GM12878 (cell line): ENCODE data around the gene TATDN3. TPM values are rescaled to one million over a fixed set of nuclear protein-coding genes. Genes with fewer than 3 reads are reported as not detected.

Experiments used
- ATAC-seq: fragments of 200-7000 bp; cut with Tn5 transposase; 3 replicates; pipeline ENCODE4 v1.9.1; 2020; ENCODE audit warnings: mild to moderate bottlenecking, moderate library complexity
- BruUV-seq: library from RNA; stranded (reverse); fragments of 400-500 nt; replicated peaks from 2 replicates; lab custom pipeline; 2021; lab: Mats Ljungman, UMichigan
- CTCF ChIA-PET: fragments of 300-600 bp; sonication (Branson Sonifier 250); formaldehyde crosslinking; extraction: SDS; loops from one replicate; lab custom pipeline; 2021; ENCODE audit warnings: inconsistent platforms; lab: Yijun Ruan, JAX
- POLR2A ChIA-PET: fragments of 350-600 bp; formaldehyde crosslinking; extraction: SDS; loops from one replicate; lab custom pipeline; 2021; ENCODE audit warnings: inconsistent platforms; lab: Charles Lee
- RAD21 ChIA-PET: fragments of 300-600 bp; sonication (Branson Sonifier 250); formaldehyde crosslinking; loops from one replicate; lab custom pipeline; 2023; ENCODE audit warnings: antibody characterized with exemption; ENCODE audit not compliant: unreplicated experiment; lab: Charles Lee
- SMC1A ChIA-PET: fragments of 300-600 bp; sonication (Branson Sonifier 250); formaldehyde crosslinking; loops from one replicate; lab custom pipeline; 2023; ENCODE audit not compliant: unreplicated experiment, uncharacterized antibody; lab: Charles Lee
- DNase-seq: peaks from one replicate; pipeline ENCODE4 v3.0.0-alpha.2; 2011; ENCODE audit warnings: low read depth, low spot score
- FAIRE-seq: peaks from 3 replicates; lab custom pipeline; 2011; peaks lifted over from hg19 to GRCh38; lab: Jason Lieb, UNC
- H2AFZ ChIP-seq: 2 replicates; pipeline ENCODE4 v1.6.0; 2011; ENCODE audit warnings: low read depth, low read length, control low read depth; ENCODE audit not compliant: control insufficient read depth
- H3K27ac ChIP-seq: 2 replicates; pipeline ENCODE4 v1.5.1; 2011; ENCODE audit warnings: control low read depth; ENCODE audit not compliant: control insufficient read depth, insufficient read depth
- H3K27me3 ChIP-seq, 2 experiments: replicated peaks in 1 of 2; 2 replicates each; pipeline versions ENCODE4 v1.6.0 to v1.6.1; 2011; ENCODE audit warnings: low read length in 1 of 2; ENCODE audit not compliant: control insufficient read depth in 2 of 2, insufficient read depth in 2 of 2
- H3K36me3 ChIP-seq, 2 experiments: 2 replicates each; pipeline ENCODE4 v1.5.1; 2011; ENCODE audit warnings: low read length in 1 of 2; ENCODE audit not compliant: control insufficient read depth in 2 of 2, insufficient read depth in 2 of 2
- H3K4me1 ChIP-seq: 2 replicates; pipeline ENCODE4 v1.6.1; 2011; ENCODE audit warnings: mild to moderate bottlenecking, low read length, moderate library complexity, mixed read lengths; ENCODE audit not compliant: control insufficient read depth, insufficient read depth
- H3K4me2 ChIP-seq: 2 replicates; pipeline ENCODE4 v1.6.0; 2011; ENCODE audit warnings: control low read depth; ENCODE audit not compliant: control insufficient read depth, insufficient read depth
- H3K4me3 ChIP-seq: fragments of 200-600 bp; sonication (generic); 2 replicates; pipeline ENCODE4 v1.5.1; 2016
- H3K79me2 ChIP-seq: 2 replicates; pipeline ENCODE4 v1.6.0; 2011; ENCODE audit warnings: low read length; ENCODE audit not compliant: control insufficient read depth, insufficient read depth
- H3K9ac ChIP-seq: 2 replicates; pipeline ENCODE4 v1.8.0; 2011; ENCODE audit warnings: low read length, control low read depth, mixed read lengths; ENCODE audit not compliant: control insufficient read depth, insufficient read depth
- H3K9me3 ChIP-seq: replicated peaks from 3 replicates; pipeline ENCODE4 v1.5.1; 2011; ENCODE audit warnings: mild to moderate bottlenecking, low read length; ENCODE audit not compliant: control insufficient read depth, insufficient read depth
- H4K20me1 ChIP-seq: 2 replicates; pipeline ENCODE4 v1.6.0; 2011; ENCODE audit not compliant: control insufficient read depth, insufficient read depth
- DPF2 ChIP-seq: fragments of 450-650 bp; IDR thresholded peaks from 2 replicates; pipeline ENCODE4 v1.6.1; 2017; ENCODE audit warnings: mild to moderate bottlenecking
- ESRRA ChIP-seq: IDR thresholded peaks from 2 replicates; pipeline ENCODE4 v1.6.1; 2012; ENCODE audit warnings: mild to moderate bottlenecking, low read length, improper control_type of control experiment
- KLF5 ChIP-seq: fragments of 450-650 bp; IDR thresholded peaks from 2 replicates; pipeline ENCODE4 v1.6.1; 2014; ENCODE audit warnings: mild to moderate bottlenecking; ENCODE audit not compliant: partially characterized antibody
- NR2C2 ChIP-seq: IDR thresholded peaks from 2 replicates; pipeline ENCODE4 v1.6.1; 2011; ENCODE audit warnings: borderline replicate concordance, low read depth; ENCODE audit not compliant: control insufficient read depth, insufficient read length
- ZZZ3 ChIP-seq: IDR thresholded peaks from 2 replicates; pipeline ENCODE4 v1.6.1; 2011; ENCODE audit warnings: low read depth; ENCODE audit not compliant: control insufficient read depth, insufficient read length
- WGBS: methylation state at CpG from one replicate; pipeline ENCODE4 v1.1.6; 2016; ENCODE audit warnings: low lambda C conversion rate; ENCODE audit not compliant: insufficient replicate concordance, insufficient coverage; ENCODE audit errors: missing lambda C conversion rate; 5-methylcytosine and 5-hydroxymethylcytosine counted together
- in situ Hi-C: fragments of 300-500 bp; cut with MboI; formaldehyde crosslinking; loops from 9 replicates; pipeline ENCODE4 v1.14.3; 2018; ENCODE audit warnings: mixed read lengths
- intact Hi-C: fragments of 100-400 bp; cut with micrococcal nuclease; formaldehyde crosslinking; loops from one replicate; pipeline ENCODE4 v1.14.2; 2022; ENCODE audit not compliant: unreplicated experiment
- polyA plus RNA-seq, 11 experiments: library from polyadenylated mRNA; depleted of rRNA in 4 of 11; unstranded in 6 of 11; stranded (reverse) in 5 of 11; fragments of >200 nt; fragmentation: Nextera tagmentation in 4 of 11; fragmentation: Illumina TruSeq in 1 of 11; extraction: Ambion mirVana in 4 of 11; extraction: Trizol in 1 of 11; gene quantifications; 1 replicate in 1 of 11; 2 replicates in 10 of 11; pipeline versions ENCODE4 v1.2.1 to v1.2.3, GENCODE V29; 2011 to 2016; ENCODE audit warnings: inconsistent platforms in 2 of 11, missing spikeins in 2 of 11, low read depth in 1 of 11
- total RNA-seq, 4 experiments: library from RNA; depleted of rRNA in 3 of 4; stranded (reverse); fragments of >200 nt in 3 of 4; fragmentation: Illumina TruSeq in 1 of 4; extraction: Trizol in 1 of 4; gene quantifications; 2 replicates each; pipeline versions ENCODE4 v1.2.1 to v1.2.3, GENCODE V29; 2013 to 2021
- TF ChIP-seq, protein P1 (sequence below): fragments of 450-650 bp; IDR thresholded peaks from 2 replicates; pipeline ENCODE4 v1.6.1; 2017; ENCODE audit warnings: mild to moderate bottlenecking, moderate library complexity
- TF ChIP-seq, protein P2 (sequence below): fragments of 450-650 bp; IDR thresholded peaks from 2 replicates; pipeline ENCODE4 v1.6.1; 2017; ENCODE audit warnings: mild to moderate bottlenecking, low read depth, inconsistent platforms; ENCODE audit not compliant: poor library complexity, severe bottlenecking

Gene TATDN3
- total and polyA plus RNA-seq, 10 of the 15 experiments (the other 5 are each of a cell fraction or from before 2014, with no cell fraction given), result 15.5 to 40.0 (median 22.7) TPM

DNA sequence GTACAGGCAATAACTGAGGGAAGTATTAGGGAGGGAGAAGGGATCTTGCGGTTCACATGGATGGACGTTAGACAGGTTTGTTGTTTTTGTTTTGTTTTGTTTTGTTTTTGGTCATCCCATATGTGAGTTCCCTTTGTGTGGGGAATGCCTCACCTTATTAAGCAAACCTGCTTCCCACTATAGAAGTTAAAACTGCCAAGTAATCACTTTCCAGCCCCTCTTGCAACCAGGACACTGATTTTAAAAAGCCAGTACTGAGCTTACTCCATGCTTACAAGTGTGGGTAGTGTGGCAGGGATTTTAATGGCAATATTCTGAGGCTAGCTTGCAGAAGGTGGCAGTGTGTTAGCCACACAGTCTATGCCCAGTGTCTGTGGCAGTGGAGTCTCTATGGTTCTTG, 29.3 kb downstream of the TATDN3 start:
- H3K36me3 ChIP-seq, result no peaks in the 10 kb centered on the region
- H3K4me2 ChIP-seq, result peak overlapping the region; percentile 41; the same call in 1 of the 2 replicates
- no TSS peak for BruUV-seq
- FAIRE-seq, result peak; percentile 44
- no peak for TF ChIP-seq NR2C2
- TF ChIP-seq ZZZ3, result no peak
- no peak for TF ChIP-seq KLF5
- TF ChIP-seq, protein P1, sequence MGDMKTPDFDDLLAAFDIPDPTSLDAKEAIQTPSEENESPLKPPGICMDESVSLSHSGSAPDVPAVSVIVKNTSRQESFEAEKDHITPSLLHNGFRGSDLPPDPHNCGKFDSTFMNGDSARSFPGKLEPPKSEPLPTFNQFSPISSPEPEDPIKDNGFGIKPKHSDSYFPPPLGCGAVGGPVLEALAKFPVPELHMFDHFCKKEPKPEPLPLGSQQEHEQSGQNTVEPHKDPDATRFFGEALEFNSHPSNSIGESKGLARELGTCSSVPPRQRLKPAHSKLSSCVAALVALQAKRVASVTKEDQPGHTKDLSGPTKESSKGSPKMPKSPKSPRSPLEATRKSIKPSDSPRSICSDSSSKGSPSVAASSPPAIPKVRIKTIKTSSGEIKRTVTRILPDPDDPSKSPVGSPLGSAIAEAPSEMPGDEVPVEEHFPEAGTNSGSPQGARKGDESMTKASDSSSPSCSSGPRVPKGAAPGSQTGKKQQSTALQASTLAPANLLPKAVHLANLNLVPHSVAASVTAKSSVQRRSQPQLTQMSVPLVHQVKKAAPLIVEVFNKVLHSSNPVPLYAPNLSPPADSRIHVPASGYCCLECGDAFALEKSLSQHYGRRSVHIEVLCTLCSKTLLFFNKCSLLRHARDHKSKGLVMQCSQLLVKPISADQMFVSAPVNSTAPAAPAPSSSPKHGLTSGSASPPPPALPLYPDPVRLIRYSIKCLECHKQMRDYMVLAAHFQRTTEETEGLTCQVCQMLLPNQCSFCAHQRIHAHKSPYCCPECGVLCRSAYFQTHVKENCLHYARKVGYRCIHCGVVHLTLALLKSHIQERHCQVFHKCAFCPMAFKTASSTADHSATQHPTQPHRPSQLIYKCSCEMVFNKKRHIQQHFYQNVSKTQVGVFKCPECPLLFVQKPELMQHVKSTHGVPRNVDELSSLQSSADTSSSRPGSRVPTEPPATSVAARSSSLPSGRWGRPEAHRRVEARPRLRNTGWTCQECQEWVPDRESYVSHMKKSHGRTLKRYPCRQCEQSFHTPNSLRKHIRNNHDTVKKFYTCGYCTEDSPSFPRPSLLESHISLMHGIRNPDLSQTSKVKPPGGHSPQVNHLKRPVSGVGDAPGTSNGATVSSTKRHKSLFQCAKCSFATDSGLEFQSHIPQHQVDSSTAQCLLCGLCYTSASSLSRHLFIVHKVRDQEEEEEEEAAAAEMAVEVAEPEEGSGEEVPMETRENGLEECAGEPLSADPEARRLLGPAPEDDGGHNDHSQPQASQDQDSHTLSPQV, result no peak
- TF ChIP-seq, protein P2, sequence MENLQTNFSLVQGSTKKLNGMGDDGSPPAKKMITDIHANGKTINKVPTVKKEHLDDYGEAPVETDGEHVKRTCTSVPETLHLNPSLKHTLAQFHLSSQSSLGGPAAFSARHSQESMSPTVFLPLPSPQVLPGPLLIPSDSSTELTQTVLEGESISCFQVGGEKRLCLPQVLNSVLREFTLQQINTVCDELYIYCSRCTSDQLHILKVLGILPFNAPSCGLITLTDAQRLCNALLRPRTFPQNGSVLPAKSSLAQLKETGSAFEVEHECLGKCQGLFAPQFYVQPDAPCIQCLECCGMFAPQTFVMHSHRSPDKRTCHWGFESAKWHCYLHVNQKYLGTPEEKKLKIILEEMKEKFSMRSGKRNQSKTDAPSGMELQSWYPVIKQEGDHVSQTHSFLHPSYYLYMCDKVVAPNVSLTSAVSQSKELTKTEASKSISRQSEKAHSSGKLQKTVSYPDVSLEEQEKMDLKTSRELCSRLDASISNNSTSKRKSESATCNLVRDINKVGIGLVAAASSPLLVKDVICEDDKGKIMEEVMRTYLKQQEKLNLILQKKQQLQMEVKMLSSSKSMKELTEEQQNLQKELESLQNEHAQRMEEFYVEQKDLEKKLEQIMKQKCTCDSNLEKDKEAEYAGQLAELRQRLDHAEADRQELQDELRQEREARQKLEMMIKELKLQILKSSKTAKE, result no peak
- TF ChIP-seq ESRRA, result no peak
- TF ChIP-seq DPF2, result no peak
- H2AFZ ChIP-seq, result peak overlapping the region; percentile 66
- ATAC-seq, result peak; percentile 22; the same call in 2 of the 3 replicates
- in situ Hi-C loops, result no loop called here
- H3K9ac ChIP-seq, result peak overlapping the region; percentile 22; the same call in 1 of the 2 replicates
- H3K79me2 ChIP-seq, result no peaks in the 10 kb centered on the region
- H3K9me3 ChIP-seq, result peaks cover 13% of the 10 kb centered on the region
- ChIA-PET RAD21 (interaction anchor here (0.9 to 5.4 kb wide), 6 partner anchors 9 to 183 kb away, joined by 3 to 35 read pairs (median 8); partner anchors contain the start of gene FLVCR1), SMC1A (interaction anchor here (0.7 to 5.7 kb wide), 12 partner anchors 11 to 250 kb away, joined by 3 to 55 read pairs (median 8); no protein-coding TSS in a partner anchor), CTCF (interaction anchor here (1.0 to 5.5 kb wide), 3 partner anchors 12 to 175 kb away, joined by 4 to 46 read pairs (median 10); partner anchors contain the start of gene VASH2), POLR2A (interaction anchor here (0.7 to 2.6 kb wide), 5 partner anchors 8 to 133 kb away, joined by 4 to 24 read pairs (median 8); partner anchors contain the start of genes FLVCR1 and VASH2)
- no peak for DNase-seq
- peak overlapping the region; percentile 72 for H3K27ac ChIP-seq
- H3K4me3 ChIP-seq, result no peak overlapping the region
- intact Hi-C loops, result no loop called here
- H4K20me1 ChIP-seq, result no peaks in the 10 kb centered on the region
- 0% methylated on average over 2 of the region's 2 CpGs for WGBS
- H3K4me1 ChIP-seq, result peaks cover 16% of the 10 kb centered on the region
- no peaks in the 10 kb centered on the region for H3K27me3 ChIP-seq
